ENCODE results near the gene CABP7. TPM values are rescaled to one million over a fixed set of nuclear protein-coding genes. Genes with fewer than 3 reads are reported as not detected.

The CABP7 gene
- total and polyA plus RNA-seq, 2 of the 13 experiments (the other 11 are each of a cell fraction or from before 2014, with no cell fraction given): 0.08 TPM; not detected in 1

DNA sequence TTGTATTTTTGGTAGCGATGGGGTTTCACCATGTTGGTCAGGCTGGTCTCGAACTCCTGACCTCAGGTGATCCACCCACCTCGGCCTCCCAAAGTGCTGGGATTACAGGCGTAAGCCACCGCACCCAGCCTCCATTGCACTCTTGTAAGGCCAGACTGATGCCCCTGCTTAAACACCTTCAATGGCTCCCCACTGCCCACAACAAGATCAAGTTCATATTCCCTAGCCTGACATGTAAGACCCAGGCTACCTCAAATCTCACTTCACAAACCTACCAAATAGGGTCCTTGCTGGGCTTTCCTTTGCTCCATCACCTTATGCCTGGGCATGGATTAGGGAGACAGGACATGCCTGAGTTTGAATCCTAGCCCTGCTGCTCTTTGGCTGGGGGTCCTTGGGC, 60.4 kb downstream of the CABP7 start (continued):
- TF ChIP-seq, protein P1, sequence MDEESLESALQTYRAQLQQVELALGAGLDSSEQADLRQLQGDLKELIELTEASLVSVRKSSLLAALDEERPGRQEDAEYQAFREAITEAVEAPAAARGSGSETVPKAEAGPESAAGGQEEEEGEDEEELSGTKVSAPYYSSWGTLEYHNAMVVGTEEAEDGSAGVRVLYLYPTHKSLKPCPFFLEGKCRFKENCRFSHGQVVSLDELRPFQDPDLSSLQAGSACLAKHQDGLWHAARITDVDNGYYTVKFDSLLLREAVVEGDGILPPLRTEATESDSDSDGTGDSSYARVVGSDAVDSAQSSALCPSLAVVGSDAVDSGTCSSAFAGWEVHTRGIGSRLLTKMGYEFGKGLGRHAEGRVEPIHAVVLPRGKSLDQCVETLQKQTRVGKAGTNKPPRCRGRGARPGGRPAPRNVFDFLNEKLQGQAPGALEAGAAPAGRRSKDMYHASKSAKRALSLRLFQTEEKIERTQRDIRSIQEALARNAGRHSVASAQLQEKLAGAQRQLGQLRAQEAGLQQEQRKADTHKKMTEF (CRISPR knock-in tag; IDR thresholded peaks at IDR 0.05): no peak
- TF ChIP-seq ETV6 (CRISPR knock-in tag; conservative IDR thresholded peaks at IDR 0.05) (no peak), ZNF136 (CRISPR knock-in tag; IDR thresholded peaks at IDR 0.05; ENCODE audit: low read depth) (no peak), ZNF660 (CRISPR knock-in tag; IDR thresholded peaks at IDR 0.05; ENCODE audit: borderline replicate concordance, low read depth) (no peak), MTA1 (CRISPR knock-in tag; IDR thresholded peaks at IDR 0.05; ENCODE audit: borderline replicate concordance) (no peak)

DNA sequence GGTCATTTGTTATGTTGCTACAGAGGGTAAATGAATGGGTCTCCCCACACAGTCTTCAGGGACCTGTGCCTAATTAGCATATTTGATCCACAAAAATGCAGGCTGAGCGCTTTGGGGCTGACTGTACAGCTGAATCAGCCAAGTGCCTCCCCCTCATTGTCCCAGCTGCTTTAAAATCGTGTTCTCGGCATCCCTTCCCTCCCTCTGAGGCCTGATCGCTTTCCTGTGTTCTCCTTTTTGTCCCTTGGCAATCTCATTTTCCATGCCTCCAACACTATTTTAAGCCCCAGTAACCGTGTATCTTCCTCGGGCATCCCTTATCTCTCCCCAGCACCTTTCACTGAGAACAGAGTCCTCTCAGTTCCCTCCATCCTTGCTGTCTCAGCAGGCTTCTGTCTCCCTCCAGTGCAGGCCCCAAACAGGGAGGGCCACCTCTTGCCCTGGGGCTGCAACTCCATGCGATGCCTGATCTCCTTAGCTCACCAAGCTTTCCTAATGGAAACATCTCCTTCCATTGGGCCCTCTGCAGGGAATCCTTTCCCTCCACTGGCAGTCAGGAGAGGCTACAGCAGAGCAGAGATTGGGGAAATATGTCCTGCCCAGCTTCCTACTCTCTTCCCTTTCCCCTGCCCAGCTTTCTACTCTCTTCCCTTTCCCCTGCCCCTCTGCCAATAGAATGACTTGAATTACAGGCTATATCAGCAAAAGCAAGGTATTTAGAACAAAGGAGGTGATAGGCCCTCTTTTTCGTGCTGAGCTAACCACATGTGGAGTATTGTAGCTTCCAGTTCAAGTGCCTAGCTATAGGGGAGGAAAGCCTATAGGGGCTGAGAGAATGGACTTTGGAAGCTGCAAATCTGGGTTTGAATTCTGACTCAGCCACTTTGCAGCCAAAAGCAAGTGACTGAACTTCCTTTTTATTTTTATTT, 61.2 kb downstream of the CABP7 start:
- H3K4me2 ChIP-seq (ENCODE audit: low read depth, low read length): peak overlapping the region; percentile 70
- peaks cover 83% of the 10 kb centered on the region for H3K4me1 ChIP-seq (ENCODE audit: insufficient read depth, low read length)
- DNase-seq (ENCODE audit: low spot score): peak; percentile 56
- H3K27me3 ChIP-seq (ENCODE audit: control insufficient read depth in 1 of 2, insufficient read depth in 2 of 2, low read length in 2 of 2): no peaks in the 10 kb centered on the region
- H3K36me3 ChIP-seq (replicated peaks in 1 of 2; ENCODE audit: control insufficient read depth in 1 of 2, insufficient read depth in 2 of 2, low read length in 2 of 2): no peaks in the 10 kb centered on the region
- no peaks in the 10 kb centered on the region for H3K9me3 ChIP-seq (ENCODE audit: low read length)
- in situ Hi-C loops (cut with HindIII; ENCODE audit: extremely low pct_ligation_motif_present, low pct_unique_long_range_greater_than_20kb) (no loop called here), intact Hi-C loops (cut with micrococcal nuclease; ENCODE audit: unreplicated experiment) (no loop called here)
- H4K20me1 ChIP-seq (ENCODE audit: insufficient read depth, low read length): no peaks in the 10 kb centered on the region
- peak overlapping the region in 2 of 3 experiments; percentile 27 to 48; a peak in 3 of 6 replicates for H3K4me3 ChIP-seq (replicated peaks in 1 of 3; ENCODE audit: insufficient read depth in 1 of 3, low read depth in 2 of 3, low read length in 3 of 3)
- H3K79me2 ChIP-seq (ENCODE audit: insufficient read depth, low read length): no peaks in the 10 kb centered on the region
- H3K9ac ChIP-seq (ENCODE audit: insufficient read depth, low read depth, low read length): peak overlapping the region; percentile 29; the same call in 1 of the 2 replicates
- BruUV-seq (replicated peaks): no TSS peak
- WGBS (ENCODE audit: low lambda C conversion rate): 17% methylated on average over 7 of the region's 8 CpGs
- ChIA-PET POLR2A (interaction anchor here (1.2 to 2.6 kb wide), 4 partner anchors 11 to 102 kb away, joined by 5 to 31 read pairs (median 17); partner anchors contain the start of genes MTMR3, UQCR10 and ZMAT5), CTCF (ENCODE audit: low intra/inter-chr PET ratio, low total read pairs) (no interaction called here)
- FAIRE-seq: no peak
- H2AFZ ChIP-seq (ENCODE audit: low read length): peak overlapping the region; percentile 61
- no peak overlapping the region for H3K27ac ChIP-seq (ENCODE audit: extremely low read length, insufficient read depth, low read length)
- ATAC-seq: peak; percentile 48
- TF ChIP-seq ZBTB20 (CRISPR knock-in tag; IDR thresholded peaks at IDR 0.05; ENCODE audit: borderline replicate concordance, low read depth) (peak; percentile 92; the same call in 1 of the 2 replicates), KMT2A (CRISPR knock-in tag; IDR thresholded peaks at IDR 0.05) (no peak), HNF4G (IDR thresholded peaks at IDR 0.05; ENCODE audit: borderline replicate concordance, low read depth, low read length) (0 out of 2 replicates have a peak, but pooled peaks have one; percentile 14), HNF4G (CRISPR knock-in tag; IDR thresholded peaks at IDR 0.05; ENCODE audit: borderline replicate concordance, low read depth) (no peak), TP53 (CRISPR knock-in tag; conservative IDR thresholded peaks at IDR 0.05) (no peak), RARG (CRISPR knock-in tag; IDR thresholded peaks at IDR 0.05; ENCODE audit: low read depth) (no peak), KLF6 (CRISPR knock-in tag; IDR thresholded peaks at IDR 0.05) (no peak), LCORL (IDR thresholded peaks at IDR 0.05) (no peak), LCORL (CRISPR knock-in tag; IDR thresholded peaks at IDR 0.05) (peak; percentile 15; the same call in 1 of the 2 replicates), ZFX (CRISPR knock-in tag; IDR thresholded peaks at IDR 0.05; ENCODE audit: low read depth) (peak; percentile 33; the same call in 1 of the 2 replicates), PHF21A (CRISPR knock-in tag; IDR thresholded peaks at IDR 0.05) (0 out of 2 replicates have a peak, but pooled peaks have one; percentile 15), FOXK1 (CRISPR knock-in tag; IDR thresholded peaks at IDR 0.05; ENCODE audit: borderline replicate concordance, low read depth) (0 out of 2 replicates have a peak, but pooled peaks have one; percentile 12), ZNF331 (CRISPR knock-in tag; IDR thresholded peaks at IDR 0.05) (no peak)
- TF ChIP-seq, protein P2, sequence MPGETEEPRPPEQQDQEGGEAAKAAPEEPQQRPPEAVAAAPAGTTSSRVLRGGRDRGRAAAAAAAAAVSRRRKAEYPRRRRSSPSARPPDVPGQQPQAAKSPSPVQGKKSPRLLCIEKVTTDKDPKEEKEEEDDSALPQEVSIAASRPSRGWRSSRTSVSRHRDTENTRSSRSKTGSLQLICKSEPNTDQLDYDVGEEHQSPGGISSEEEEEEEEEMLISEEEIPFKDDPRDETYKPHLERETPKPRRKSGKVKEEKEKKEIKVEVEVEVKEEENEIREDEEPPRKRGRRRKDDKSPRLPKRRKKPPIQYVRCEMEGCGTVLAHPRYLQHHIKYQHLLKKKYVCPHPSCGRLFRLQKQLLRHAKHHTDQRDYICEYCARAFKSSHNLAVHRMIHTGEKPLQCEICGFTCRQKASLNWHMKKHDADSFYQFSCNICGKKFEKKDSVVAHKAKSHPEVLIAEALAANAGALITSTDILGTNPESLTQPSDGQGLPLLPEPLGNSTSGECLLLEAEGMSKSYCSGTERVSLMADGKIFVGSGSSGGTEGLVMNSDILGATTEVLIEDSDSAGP (CRISPR knock-in tag; IDR thresholded peaks at IDR 0.05; ENCODE audit: borderline replicate concordance): 0 out of 2 replicates have a peak, but pooled peaks have one; percentile 17
- TF ChIP-seq, protein P3, sequence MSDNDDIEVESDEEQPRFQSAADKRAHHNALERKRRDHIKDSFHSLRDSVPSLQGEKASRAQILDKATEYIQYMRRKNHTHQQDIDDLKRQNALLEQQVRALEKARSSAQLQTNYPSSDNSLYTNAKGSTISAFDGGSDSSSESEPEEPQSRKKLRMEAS (IDR thresholded peaks at IDR 0.05): 0 out of 2 replicates have a peak, but pooled peaks have one; percentile 26
